ENCODE data around the gene ATP4A.

ATP4A gene

GRCh38 chr19:35522745-35523327 is 40.6 kb downstream of the ATP4A start:
- no peak for DNase-seq

- no peak for DNase-seq
These were observed 42.2 kb downstream of the ATP4A start for GRCh38 chr19:35521124-35521743.

GRCh38 chr19:35519291-35519690 is 44.2 kb downstream of the ATP4A start:
- DNase-seq = no peak

- no peak for DNase-seq
These were observed 45.1 kb downstream of the ATP4A start for GRCh38 chr19:35518313-35518712.

GRCh38 chr19:35517342-35517741 is 46.1 kb downstream of the ATP4A start:
- no peak for DNase-seq

GRCh38 chr19:35516310-35516709 is 47.1 kb downstream of the ATP4A start:
- no peak for DNase-seq

- DNase-seq = no peak
These were observed 49.1 kb downstream of the ATP4A start for GRCh38 chr19:35514282-35514809.

GRCh38 chr19:35513628-35514281 is 49.7 kb downstream of the ATP4A start, which contains the start of gene DMKN:
Gene DMKN, minus strand, starts transcription at chr19:35513649. Its CDS starts 174 bp downstream, at chr19:35513475.
- DNase-seq = no peak

- DNase-seq = no peak
These were observed 50.4 kb downstream of the ATP4A start for GRCh38 chr19:35512831-35513627.

- DNase-seq = no peak
These were observed 52.1 kb downstream of the ATP4A start for GRCh38 chr19:35511337-35511736.

GRCh38 chr19:35510626-35510964 is 52.9 kb downstream of the ATP4A start:
- DNase-seq = no peak

GRCh38 chr19:35509861-35510625 is 53.4 kb downstream of the ATP4A start:
- DNase-seq = peak; percentile 57

GRCh38 chr19:35509018-35509652 is 54.3 kb downstream of the ATP4A start:
- DNase-seq = peak; percentile 28

GRCh38 chr19:35508129-35508528 is 55.3 kb downstream of the ATP4A start:
- DNase-seq = no peak

GRCh38 chr19:35507561-35507960 is 55.9 kb downstream of the ATP4A start:
- no peak for DNase-seq

- DNase-seq = no peak
These were observed 57.4 kb downstream of the ATP4A start for GRCh38 chr19:35506011-35506410.

GRCh38 chr19:35502751-35503150 is 60.7 kb downstream of the ATP4A start:
- DNase-seq = no peak

- DNase-seq = no peak
These were observed 61.8 kb downstream of the ATP4A start for GRCh38 chr19:35501684-35502083.

GRCh38 chr19:35500611-35501010 is 62.8 kb downstream of the ATP4A start:
- no peak for DNase-seq
